Epithelial cell of proximal tubule (primary cell): Measurements from ENCODE around the gene ISYNA1. TPM values are rescaled to one million over a fixed set of nuclear protein-coding genes. Genes with fewer than 3 reads are reported as not detected.

Experiments
- DNase-seq: peaks from one replicate; pipeline ENCODE4 v3.0.0-alpha.2; 2011; ENCODE audit warnings: low read depth
- H3K4me3 ChIP-seq: 2 replicates; pipeline ENCODE4 v1.5.1; 2011; ENCODE audit warnings: low read depth, mild to moderate bottlenecking, low read length
- CTCF ChIP-seq: conservative IDR thresholded peaks from 2 replicates; pipeline ENCODE4 v1.5.1; 2012; ENCODE audit warnings: low read depth, mild to moderate bottlenecking, low read length
- total RNA-seq: library from RNA; depleted of rRNA; stranded (reverse); fragments of >200 nt; gene quantifications from 2 replicates; pipeline ENCODE4 v1.2.3, GENCODE V29; 2015

ISYNA1 gene
- total RNA-seq, 1 donor from 2014 or later, result 115 TPM

GRCh38 chr19:18439910-18440237, 1.9 kb upstream of the ISYNA1 start:
- no peak for TF ChIP-seq CTCF
- H3K4me3 ChIP-seq, result no peak overlapping the region
- no peak for DNase-seq

GRCh38 chr19:18439025-18439909, 1.3 kb upstream of the ISYNA1 start:
- DNase-seq, result no peak
- no peak overlapping the region for H3K4me3 ChIP-seq
- TF ChIP-seq CTCF, result peak; percentile 11

GRCh38 chr19:18438331-18439024, 545 bp upstream of the ISYNA1 start:
- no peak for DNase-seq
- TF ChIP-seq CTCF, result no peak
- peak overlapping the region; percentile 33 for H3K4me3 ChIP-seq

- no peak for TF ChIP-seq CTCF
- DNase-seq, result no peak
- H3K4me3 ChIP-seq, result peak overlapping the region; percentile 64
These were observed 1.1 kb downstream of the ISYNA1 start for GRCh38 chr19:18436671-18437490.

- H3K4me3 ChIP-seq, result no peak overlapping the region
- DNase-seq, result no peak
- no peak for TF ChIP-seq CTCF
These were observed 1.9 kb downstream of the ISYNA1 start for GRCh38 chr19:18435842-18436670.

GRCh38 chr19:18435178-18435841, 2.6 kb downstream of the ISYNA1 start:
- no peak for TF ChIP-seq CTCF
- DNase-seq, result no peak
- H3K4me3 ChIP-seq, result no peak overlapping the region
